ENCODE measurements around the gene TSHZ2.
A peak's percentile ranks its signal among the peaks of the same experiment; 100 is the strongest.

TSHZ2 gene, protein sequence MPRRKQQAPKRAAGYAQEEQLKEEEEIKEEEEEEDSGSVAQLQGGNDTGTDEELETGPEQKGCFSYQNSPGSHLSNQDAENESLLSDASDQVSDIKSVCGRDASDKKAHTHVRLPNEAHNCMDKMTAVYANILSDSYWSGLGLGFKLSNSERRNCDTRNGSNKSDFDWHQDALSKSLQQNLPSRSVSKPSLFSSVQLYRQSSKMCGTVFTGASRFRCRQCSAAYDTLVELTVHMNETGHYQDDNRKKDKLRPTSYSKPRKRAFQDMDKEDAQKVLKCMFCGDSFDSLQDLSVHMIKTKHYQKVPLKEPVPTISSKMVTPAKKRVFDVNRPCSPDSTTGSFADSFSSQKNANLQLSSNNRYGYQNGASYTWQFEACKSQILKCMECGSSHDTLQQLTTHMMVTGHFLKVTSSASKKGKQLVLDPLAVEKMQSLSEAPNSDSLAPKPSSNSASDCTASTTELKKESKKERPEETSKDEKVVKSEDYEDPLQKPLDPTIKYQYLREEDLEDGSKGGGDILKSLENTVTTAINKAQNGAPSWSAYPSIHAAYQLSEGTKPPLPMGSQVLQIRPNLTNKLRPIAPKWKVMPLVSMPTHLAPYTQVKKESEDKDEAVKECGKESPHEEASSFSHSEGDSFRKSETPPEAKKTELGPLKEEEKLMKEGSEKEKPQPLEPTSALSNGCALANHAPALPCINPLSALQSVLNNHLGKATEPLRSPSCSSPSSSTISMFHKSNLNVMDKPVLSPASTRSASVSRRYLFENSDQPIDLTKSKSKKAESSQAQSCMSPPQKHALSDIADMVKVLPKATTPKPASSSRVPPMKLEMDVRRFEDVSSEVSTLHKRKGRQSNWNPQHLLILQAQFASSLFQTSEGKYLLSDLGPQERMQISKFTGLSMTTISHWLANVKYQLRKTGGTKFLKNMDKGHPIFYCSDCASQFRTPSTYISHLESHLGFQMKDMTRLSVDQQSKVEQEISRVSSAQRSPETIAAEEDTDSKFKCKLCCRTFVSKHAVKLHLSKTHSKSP (N-terminal part only)

DNA sequence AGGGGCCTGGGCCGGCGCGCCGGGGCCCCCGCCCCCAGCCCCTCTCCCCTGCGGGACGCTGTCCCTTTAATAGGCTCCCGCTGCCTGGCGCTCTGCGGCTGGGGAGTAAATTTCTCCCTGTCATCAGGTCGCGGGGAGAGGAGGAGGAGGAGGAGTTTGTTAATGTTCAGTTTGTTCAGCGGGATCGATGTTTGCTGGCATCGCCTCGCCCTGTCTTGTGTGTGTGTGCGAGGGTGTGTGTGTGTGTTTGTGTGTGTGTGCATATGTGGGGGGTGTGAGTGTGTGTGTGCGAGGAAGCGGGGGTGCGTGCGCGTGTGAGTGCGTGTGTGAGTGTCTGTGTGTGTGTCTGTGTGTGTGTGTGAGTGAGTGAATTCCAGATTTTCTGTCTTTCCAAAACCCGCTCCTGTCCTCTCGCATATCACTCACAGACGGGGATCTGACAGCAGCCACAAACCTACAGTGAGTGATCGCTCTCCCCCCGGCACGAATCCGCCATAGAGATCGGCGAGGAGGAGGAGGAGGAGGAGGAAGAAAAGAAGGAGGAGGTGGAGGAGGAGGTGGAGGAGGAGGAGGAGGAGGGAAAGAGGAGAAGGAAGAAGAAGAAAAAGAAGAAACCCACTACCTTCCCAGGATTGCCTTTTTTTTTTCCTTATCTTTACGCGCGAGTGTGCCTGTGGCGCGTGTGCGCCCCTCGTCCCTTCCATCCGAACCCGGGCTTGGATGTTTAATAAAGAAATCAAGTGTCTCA is at the start of gene TSHZ2:
Gene TSHZ2, plus strand, starts transcription at position 169 of the 748 bp plus-strand sequence. CDS start 936 bp downstream, outside the sequence.
- DNase-seq: peak in 23 of 56 donors; percentile 5 to 61 (median 24)

DNA sequence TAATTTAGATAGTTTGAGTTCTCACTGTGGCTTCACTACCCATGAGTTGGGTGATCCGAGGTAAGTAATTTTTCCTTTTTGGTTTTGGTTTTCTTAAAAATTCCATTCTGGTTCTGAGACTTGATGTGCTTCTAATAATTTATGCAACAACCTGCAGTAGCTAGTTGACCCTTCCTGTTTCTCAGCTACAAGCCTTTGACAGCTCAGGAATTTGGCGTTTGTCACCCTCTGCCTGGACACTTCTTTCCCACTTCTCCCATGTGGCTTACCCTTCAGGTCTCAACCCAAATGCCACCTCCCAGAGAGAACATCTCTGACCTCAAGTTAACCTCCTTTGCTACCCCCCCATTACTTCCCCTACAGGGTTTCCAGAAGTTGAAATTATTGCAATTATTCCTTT is 49.7 kb upstream of the TSHZ2 start:
- DNase-seq: peak in 1 of 56 donors; percentile 1

DNA sequence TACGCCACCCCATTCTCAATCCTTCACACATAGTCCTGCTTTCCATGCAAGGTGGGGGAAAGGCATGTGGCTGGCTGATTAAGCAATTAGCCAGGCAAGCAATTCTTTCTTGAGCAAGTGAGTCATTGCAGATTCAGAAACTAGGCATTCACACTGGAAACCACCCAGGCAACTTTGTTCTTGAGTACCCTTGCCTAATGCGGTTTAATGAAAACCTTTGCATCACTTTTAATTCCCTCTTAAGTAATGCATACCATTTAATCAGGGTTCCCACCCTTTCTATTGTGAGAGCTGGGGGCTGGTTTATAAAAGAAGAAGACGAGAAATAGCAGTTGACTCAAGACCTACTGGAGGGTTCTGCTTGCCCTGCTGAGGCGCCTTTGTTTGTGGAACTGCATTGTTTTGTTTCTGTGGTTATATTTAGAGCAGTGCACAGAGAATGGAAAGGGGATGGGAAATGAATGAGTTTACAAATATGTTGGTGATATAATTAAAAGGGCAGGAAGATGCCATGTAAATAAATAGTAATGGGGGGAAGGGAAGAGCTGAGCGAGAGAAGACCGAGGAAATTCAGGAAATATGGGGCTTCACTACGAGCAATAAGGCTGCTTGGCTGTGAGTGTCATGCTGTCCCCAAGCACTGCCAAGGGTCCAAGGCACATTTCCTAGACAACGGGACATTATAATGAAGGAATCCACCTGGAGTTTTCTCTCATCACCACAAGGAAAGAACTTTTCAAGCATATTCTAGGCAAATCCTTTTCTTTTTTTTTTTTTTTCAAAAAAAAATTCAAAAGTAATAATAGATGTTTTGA is 48.8 kb upstream of the TSHZ2 start:
- peak in 7 of 56 donors; percentile 0 to 23 (median 3) for DNase-seq

DNA sequence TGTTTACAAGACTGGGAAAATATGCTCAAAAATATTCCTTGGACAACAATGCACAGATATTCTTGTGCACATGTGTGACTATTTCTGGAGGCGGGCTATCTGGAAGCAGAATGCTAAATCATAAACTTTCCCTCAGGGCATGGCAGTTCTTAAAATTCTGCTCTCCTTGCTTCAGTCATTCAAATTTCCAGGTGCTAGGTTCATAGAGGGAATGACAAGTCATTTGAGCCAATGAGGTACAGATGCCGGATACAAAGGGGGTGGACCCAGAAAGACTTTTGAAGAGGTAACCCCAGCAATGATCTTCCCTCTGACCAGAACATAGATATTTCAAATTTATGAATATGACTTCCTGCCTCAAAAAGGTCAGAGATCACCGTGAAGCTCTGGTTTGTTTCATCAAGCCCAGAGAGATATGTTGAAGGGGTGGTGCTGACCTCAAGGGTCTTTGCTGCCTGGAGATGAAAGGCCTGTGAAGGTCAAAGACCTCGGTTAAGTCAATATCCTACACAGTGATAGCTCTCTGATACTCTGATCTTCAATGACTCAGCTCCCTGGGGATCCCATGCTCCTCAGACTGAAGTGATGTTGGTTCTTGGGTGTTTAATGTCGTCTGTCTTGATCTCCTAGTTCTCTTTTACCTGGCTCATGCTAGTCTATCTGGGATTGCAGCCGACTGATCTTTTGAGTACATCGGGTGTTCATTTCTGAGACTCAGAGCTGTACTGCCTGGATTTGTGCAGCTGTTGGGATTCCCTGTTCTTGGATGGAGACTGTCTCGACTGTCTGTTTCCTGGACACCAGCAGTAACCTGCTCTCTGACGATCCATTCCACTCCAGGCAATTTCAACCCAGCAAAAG is 47.5 kb upstream of the TSHZ2 start:
- DNase-seq: no peak

DNA sequence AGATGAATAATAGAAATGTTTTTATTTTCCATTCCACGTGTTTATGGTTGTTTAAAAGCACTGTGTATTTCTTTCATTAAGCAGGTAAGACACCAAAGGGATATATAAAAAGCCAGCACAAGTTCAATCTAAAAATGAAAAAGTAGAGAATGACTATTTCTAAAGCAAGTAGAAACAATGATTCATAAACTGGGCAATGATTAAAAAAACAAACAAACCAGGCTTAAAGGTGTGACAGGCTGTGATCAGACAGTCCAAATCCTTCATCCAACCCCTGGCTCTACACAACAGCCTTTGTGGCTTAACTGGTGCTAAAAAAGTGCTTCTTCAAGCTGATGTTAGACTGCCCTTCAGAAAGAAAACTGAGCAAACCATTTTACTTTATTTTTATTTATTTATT is 45.7 kb upstream of the TSHZ2 start:
- no peak for DNase-seq

DNA sequence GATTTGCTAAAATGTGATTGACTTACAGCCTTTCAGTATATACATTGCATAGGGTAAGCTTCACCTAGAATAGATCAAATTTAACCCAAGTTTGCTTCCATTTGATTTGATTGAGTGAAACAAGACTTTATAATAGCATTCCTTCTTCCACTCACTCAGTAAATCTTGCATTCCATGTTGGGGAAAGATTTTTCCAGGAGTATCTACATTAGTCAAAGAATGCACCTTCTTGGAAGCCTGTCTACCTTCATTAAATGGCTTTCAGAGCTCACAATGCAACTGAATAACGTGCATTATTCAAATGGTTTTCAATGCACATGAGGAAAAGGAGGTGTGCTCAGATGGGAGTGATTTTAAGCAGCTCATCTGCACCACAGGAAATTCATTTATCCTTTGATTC is 38.3 kb upstream of the TSHZ2 start:
- DNase-seq: no peak

DNA sequence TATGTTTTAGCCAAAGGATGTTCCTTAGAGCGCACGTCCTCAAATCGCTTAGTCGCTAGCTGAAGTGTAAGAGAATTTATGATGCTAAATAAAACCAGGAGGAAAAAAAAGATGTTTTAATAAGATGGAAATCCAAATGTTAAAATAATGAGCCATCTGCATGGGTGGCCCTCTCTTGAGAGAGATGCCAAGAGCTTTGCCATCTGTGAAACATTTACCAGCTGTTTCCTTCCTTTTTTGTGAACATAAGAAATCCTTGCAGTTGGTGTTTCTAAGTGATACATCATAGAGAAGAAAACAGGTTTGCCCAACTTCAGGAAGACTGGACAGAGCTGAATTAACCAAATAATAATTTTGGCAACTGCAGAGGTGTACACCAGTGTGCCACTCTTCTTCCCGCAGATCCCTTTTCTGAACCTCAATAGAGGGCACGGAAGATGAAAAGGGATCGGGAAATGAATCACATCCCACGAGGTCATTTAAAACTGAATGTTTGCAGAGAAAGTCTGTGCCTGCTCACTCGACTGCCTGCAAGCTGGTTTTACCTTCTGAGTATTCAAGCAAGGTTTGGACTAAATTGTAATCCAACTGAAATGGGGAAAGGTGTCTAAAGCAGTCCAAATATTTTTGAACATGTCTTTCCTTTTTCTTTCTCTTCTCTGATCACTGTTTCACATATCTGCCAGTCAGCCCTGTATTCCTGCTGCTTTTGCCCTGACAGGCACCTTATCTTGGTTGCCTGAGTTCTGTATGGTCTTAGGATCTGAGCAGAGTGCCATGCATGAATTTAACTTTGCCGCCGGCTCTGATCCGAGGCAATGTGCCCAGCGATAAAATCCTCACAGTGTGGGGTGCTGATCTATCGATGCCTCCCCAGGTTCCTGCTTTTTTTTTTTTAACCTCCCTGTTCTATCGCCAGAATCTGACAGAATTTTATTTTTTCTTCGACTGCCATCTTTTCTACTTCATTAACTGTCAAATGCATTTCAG is 35.5 kb upstream of the TSHZ2 start:
- DNase-seq: no peak

DNA sequence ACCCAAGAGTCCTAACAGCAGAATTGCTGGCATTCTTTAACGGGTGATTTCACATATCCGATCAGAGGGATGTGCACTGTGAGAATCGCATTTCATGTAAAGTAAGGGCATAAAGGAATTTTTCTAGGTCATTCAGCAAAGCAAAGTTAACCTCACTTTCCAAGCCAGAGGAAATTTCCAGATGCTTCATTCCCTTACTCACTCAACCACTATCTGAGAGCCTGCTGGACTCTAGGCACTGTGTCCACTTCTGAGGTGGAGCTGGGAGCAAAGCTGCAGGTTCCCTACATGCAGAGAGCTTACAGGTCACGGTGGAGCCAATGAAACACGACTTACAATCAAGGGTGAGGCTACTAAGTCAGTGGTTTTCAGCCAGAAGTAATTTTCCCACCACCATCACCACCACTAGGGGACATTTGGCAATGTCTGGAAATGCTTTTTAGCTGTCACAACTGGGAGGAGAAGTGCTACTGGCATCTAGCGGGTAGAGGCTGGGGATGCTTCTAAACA is 34.5 kb upstream of the TSHZ2 start:
- DNase-seq: no peak

DNA sequence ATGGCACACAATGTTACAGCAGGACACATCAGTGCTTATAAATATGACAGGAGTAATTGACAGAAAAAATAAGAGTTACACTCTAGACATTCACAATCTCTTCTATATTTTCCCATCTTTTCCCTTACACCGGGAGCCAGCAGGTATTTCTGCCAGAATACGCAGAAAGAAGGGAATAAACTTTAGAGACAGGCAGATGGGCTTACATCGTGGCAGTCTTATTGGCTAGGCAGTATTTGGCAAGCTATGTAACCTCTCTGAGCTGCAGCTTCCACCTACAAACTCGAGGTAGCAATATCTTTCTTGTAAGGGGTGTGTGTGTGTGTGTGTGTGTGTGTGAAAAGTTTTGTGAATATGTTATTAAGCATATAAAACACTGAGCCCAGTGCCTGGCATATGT is 33.0 kb upstream of the TSHZ2 start:
- DNase-seq: no peak

DNA sequence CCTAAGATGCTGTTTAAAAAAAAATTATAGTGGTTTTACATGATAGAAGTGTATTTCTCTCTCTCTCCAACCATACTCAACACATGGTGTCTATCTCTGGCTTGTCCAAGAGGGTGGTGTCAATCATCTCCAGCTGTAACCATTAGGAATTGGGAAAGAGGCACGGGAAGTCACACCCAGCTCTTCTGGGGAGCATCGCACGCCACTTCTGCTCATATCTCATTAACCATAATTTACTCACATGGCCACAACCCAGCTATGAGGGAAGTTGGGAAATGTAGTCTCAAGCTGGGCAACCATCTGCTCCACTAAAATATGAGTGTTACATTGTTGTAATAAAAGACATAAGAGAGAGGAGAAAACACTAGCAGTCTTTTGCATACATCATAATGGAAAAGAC is 30.4 kb upstream of the TSHZ2 start:
- DNase-seq: no peak

DNA sequence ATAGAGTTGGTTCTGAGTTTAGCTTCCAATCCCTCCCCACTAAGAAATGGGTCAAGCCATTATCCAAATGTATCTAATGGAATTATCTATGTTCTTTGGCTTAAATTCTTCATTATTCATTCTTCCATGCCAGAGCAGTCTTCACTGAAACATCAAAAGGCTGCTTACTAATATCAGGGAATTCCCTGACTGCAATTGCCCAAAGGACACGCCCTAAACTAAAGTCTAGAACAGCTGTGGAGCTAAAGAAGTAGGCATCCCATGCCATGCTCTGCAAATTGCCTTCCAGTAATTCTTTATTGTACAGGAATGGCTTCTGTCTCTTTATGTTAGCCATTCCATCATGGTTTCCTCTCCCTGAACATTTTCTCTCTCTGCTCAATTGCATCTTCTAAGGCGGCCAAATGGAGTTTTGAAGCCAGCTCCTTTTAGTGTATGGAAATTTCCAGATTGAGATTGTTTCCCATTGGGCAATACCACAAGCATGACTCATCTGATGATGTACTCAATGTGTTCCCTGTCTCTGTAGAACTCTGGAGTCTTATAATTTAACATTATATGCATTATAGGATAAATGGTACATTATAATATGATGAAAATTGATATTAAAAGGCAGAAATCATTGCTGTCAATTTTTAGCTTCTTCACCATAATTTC is 28.8 kb upstream of the TSHZ2 start:
- no peak for DNase-seq

DNA sequence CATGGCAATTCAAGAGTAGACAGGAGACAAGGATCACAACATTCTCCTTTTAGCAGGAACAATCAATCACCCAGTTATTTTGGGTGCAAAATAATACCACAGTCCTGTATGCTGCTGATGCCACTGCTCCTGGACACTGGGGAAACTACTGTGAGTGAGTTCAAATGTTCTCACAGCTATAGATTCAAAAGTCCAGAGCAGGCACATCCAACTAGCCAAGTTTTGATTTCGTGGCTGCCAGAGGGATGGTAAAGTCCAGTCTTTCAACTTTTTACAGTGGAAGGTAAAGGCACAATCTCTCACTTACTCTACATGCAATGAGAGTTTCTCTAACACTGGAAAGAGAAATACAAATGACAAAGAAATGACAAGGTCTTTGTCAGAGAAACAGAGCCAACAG is 26.9 kb upstream of the TSHZ2 start:
- DNase-seq: no peak

DNA sequence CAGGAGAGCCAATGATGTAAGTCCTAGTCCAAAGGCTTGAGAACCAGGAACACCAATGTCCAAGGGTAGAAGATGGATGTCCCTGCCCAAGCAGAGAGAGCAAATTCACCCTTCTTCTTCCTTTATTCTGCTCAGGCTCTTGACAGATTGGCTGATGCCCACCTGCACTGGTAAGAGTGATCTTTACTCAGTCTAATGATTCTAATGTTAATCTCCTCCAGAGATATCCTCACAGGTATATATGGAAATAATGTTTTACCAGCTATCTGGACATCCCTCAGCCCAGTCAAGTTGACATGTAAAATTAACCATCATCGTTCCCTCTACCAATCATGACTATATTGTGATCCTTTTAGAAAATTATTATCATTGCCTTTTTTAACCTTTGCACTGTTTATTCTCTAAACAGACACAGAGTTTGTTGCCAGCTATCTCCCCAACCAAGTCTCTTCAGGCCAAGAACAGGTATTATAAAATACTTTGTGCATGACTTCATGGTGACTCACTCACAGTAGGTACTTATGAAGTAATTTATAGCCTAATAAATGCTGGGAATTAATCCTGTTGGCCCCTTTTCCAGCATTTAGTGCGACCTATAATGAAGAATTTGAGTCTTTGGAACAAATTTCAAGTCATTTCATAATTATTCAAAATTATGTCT is 26.2 kb upstream of the TSHZ2 start:
- DNase-seq: no peak

DNA sequence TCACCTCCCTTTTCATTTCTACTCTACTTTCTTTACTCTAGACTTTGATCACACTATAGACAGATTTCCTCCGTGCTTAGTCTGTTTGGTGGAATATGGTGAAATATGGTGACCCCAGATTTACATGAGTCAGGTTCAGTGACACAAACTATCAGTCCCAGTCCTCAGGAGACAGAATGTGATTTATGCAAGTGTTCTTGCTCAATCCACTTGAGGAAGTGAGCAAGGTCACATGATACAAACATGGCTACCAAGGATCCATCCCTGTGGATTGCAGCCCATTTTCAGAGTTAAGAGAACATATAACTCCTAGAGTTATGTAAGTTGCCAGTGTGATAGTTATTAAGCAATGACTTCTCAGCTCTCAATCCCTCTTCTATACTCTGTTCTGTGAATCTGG is 23.7 kb upstream of the TSHZ2 start:
- no peak for DNase-seq

DNA sequence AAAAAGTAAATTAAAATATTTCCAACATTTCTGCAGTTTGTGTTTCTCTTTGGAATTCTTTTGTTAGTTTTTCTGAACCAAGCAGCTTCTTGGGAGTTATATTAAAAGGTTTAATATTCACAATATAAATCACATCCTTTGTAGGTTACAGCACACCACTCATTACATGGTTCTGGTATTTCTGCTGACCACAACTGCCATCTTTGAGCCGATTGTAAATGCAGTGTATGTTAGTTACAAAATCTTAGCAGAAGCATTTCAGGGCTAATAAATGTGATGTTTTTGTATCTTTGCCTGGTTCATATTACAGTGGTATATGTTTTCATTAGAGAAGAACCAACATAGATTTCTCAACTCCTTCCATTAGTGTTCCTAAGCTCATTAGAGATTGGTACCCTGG is 19.1 kb upstream of the TSHZ2 start:
- no peak for DNase-seq

DNA sequence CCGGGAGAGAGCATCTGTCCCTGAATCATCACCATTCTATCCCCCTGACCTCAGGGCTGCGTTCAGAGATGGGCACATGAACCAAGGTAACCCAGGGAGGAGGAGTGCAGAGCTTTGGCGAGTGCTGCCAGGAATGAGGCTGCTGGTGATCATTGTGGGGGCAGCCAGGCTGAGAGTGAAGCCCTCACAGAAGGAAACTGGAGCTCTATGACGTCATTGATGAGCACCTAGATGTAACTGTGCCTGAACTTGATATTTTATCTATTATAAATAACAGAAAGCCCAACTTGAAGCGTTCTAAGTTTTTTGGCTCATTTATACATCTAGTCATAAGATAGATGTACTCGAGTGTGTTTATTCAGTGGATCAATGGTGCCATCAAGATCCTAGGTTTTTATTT is 17.3 kb upstream of the TSHZ2 start:
- DNase-seq: no peak

DNA sequence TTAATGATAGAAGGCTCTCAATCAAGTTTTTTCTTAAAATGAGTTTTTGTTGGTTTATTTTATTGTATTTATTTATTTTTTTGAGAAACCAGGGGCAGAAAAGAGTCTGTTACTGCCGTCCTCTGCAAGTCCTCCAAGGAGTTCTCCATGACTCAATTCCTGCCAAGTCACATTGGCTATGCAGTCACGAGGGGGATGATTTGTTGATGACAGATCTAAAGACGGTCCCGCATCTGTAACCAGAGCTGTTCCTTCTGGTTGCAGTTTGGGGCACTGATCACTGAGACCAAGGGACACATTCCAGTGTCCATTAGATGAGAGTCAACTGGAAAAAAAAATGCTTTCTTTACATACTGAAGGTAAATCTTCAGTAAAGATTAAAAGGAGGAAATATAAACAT is 13.9 kb upstream of the TSHZ2 start:
- DNase-seq: no peak

Data from nucleus accumbens (tissue), 56 donors.